NB4 (cell line): ENCODE data around the gene COL5A1.
"Not testable (repeated sequence)": the region's sequence is repeated elsewhere in the genome, so short reads cannot be mapped to it uniquely, and the experiment has no call there.

Experiments used
- CTCF ChIP-seq: IDR thresholded peaks from one replicate; pipeline ENCODE4 v1.5.1; 2012; ENCODE audit warnings: low read depth, low read length
- MAX ChIP-seq: IDR thresholded peaks from 2 replicates; pipeline ENCODE4 v1.6.1; 2011; ENCODE audit warnings: low read depth, low read length

GRCh38 chr9:134703730-134704114 is 62.1 kb downstream of the COL5A1 start:
- TF ChIP-seq CTCF, MAX: not testable (repeated sequence)
